Measurements from ENCODE around the gene TMEFF2. TPM values are rescaled to one million over a fixed set of nuclear protein-coding genes. Genes with fewer than 3 reads are reported as not detected.

The TMEFF2 gene
- total and polyA plus RNA-seq, 7 experiments from 2014 or later: not detected

GRCh38 chr2:192186806-192187205, 7.9 kb downstream of the TMEFF2 start:
- CTCF ChIA-PET: no interaction called here
- H3K27ac Mint-ChIP-seq: no peak overlapping the region

GRCh38 chr2:192184349-192184748, 10.4 kb downstream of the TMEFF2 start:
- Mint-ChIP-seq H3K36me3 (no peaks in the 10 kb centered on the region), H3K9me3 (no peaks in the 10 kb centered on the region), H3K27ac (no peak overlapping the region), H3K27me3 (peaks cover 21 to 50% (median 40%) of the 10 kb centered on the region in 5 donors), H3K4me1 (no peaks in the 10 kb centered on the region), H3K4me3 (no peak overlapping the region)
- intact Hi-C loops (cut with micrococcal nuclease): no loop called here
- no peaks in the 10 kb centered on the region for H3K4me1 ChIP-seq (ENCODE audit: control insufficient read depth in 2 of 2, insufficient read depth in 2 of 2, low read length in 2 of 2)
- POLR2A ChIA-PET: no interaction called here
- H3K36me3 ChIP-seq (ENCODE audit: control insufficient read depth in 2 of 3, insufficient read depth in 3 of 3, low read length in 3 of 3): no peaks in the 10 kb centered on the region
- H3K9me3 ChIP-seq (ENCODE audit: control insufficient read depth in 2 of 3, low read length in 3 of 3): no peaks in the 10 kb centered on the region
- ATAC-seq (no peak), DNase-seq (no peak)
- CTCF ChIA-PET: no interaction called here
- H3K27ac ChIP-seq (ENCODE audit: low read depth, low read length): no peak overlapping the region
- H3K4me3 ChIP-seq (ENCODE audit: low read length): no peak overlapping the region
- H3K27me3 ChIP-seq (ENCODE audit: control insufficient read depth in 2 of 2, insufficient read depth in 2 of 2, low read length in 2 of 2): peaks cover 4 to 5% of the 10 kb centered on the region in 2 donors

More at GRCh38 chr2:192186806-192187205, 7.9 kb downstream of the TMEFF2 start:
- H3K36me3 ChIP-seq (ENCODE audit: control insufficient read depth in 2 of 3, insufficient read depth in 3 of 3, low read length in 3 of 3): no peaks in the 10 kb centered on the region
- H3K9me3 ChIP-seq (ENCODE audit: control insufficient read depth in 2 of 3, low read length in 3 of 3): no peaks in the 10 kb centered on the region
- Mint-ChIP-seq H3K36me3 (no peaks in the 10 kb centered on the region), H3K4me1 (no peaks in the 10 kb centered on the region), H3K27me3 (peaks cover 34 to 60% (median 56%) of the 10 kb centered on the region in 5 donors), H3K4me3 (no peak overlapping the region), H3K9me3 (no peaks in the 10 kb centered on the region)
- H3K27me3 ChIP-seq (ENCODE audit: control insufficient read depth in 2 of 2, insufficient read depth in 2 of 2, low read length in 2 of 2): peaks cover 4 to 5% of the 10 kb centered on the region in 2 donors
- H3K27ac ChIP-seq (ENCODE audit: low read depth, low read length): no peak overlapping the region
- POLR2A ChIA-PET: no interaction called here
- no peak for DNase-seq
- intact Hi-C loops (cut with micrococcal nuclease): no loop called here
- no peak for ATAC-seq
- H3K4me3 ChIP-seq (ENCODE audit: low read length): no peak overlapping the region
- H3K4me1 ChIP-seq (ENCODE audit: control insufficient read depth in 2 of 2, insufficient read depth in 2 of 2, low read length in 2 of 2): no peaks in the 10 kb centered on the region

GRCh38 chr2:192183296-192183695, 11.4 kb downstream of the TMEFF2 start:
- H3K36me3 Mint-ChIP-seq: no peaks in the 10 kb centered on the region
- ATAC-seq: no peak
- H3K27ac Mint-ChIP-seq: no peak overlapping the region
- H3K36me3 ChIP-seq (ENCODE audit: control insufficient read depth in 2 of 3, insufficient read depth in 3 of 3, low read length in 3 of 3): no peaks in the 10 kb centered on the region
- H3K4me1 ChIP-seq (ENCODE audit: control insufficient read depth in 2 of 2, insufficient read depth in 2 of 2, low read length in 2 of 2): no peaks in the 10 kb centered on the region
- H3K9me3 ChIP-seq (ENCODE audit: control insufficient read depth in 2 of 3, low read length in 3 of 3): no peaks in the 10 kb centered on the region
- H3K9me3 Mint-ChIP-seq: no peaks in the 10 kb centered on the region
- H3K4me1 Mint-ChIP-seq: no peaks in the 10 kb centered on the region
- intact Hi-C loops (cut with micrococcal nuclease): no loop called here
- POLR2A ChIA-PET: no interaction called here
- H3K27me3 Mint-ChIP-seq: peaks cover 27 to 44% (median 33%) of the 10 kb centered on the region in 5 donors
- DNase-seq: no peak
- H3K27me3 ChIP-seq (ENCODE audit: control insufficient read depth in 2 of 2, insufficient read depth in 2 of 2, low read length in 2 of 2): peaks cover 3% of the 10 kb centered on the region in 2 donors
- H3K27ac ChIP-seq (ENCODE audit: low read depth, low read length): no peak overlapping the region
- no peak overlapping the region for H3K4me3 Mint-ChIP-seq
- CTCF ChIA-PET: no interaction called here
- no peak overlapping the region for H3K4me3 ChIP-seq (ENCODE audit: low read length)

GRCh38 chr2:192166946-192167345, 27.8 kb downstream of the TMEFF2 start:
- H3K4me3 ChIP-seq (ENCODE audit: low read length): no peak overlapping the region
- POLR2A ChIA-PET: no interaction called here
- Mint-ChIP-seq H3K4me1 (peaks cover 1 to 7% (median 6%) of the 10 kb centered on the region in 7 donors), H3K27ac (no peak overlapping the region), H3K36me3 (no peaks in the 10 kb centered on the region), H3K9me3 (no peaks in the 10 kb centered on the region), H3K27me3 (peaks cover 21 to 39% (median 27%) of the 10 kb centered on the region in 5 donors), H3K4me3 (no peak overlapping the region)
- no peak overlapping the region for H3K27ac ChIP-seq (ENCODE audit: low read depth, low read length)
- H3K36me3 ChIP-seq (ENCODE audit: control insufficient read depth in 2 of 3, insufficient read depth in 3 of 3, low read length in 3 of 3): no peaks in the 10 kb centered on the region
- intact Hi-C loops (cut with micrococcal nuclease): no loop called here
- no peak for ATAC-seq
- CTCF ChIA-PET: no interaction called here
- H3K9me3 ChIP-seq (ENCODE audit: control insufficient read depth in 2 of 3, low read length in 3 of 3): no peaks in the 10 kb centered on the region
- H3K4me1 ChIP-seq (ENCODE audit: control insufficient read depth in 2 of 2, insufficient read depth in 2 of 2, low read length in 2 of 2): peaks cover 0 to 4% of the 10 kb centered on the region in 2 donors
- DNase-seq: no peak
- no peaks in the 10 kb centered on the region for H3K27me3 ChIP-seq (ENCODE audit: control insufficient read depth in 2 of 2, insufficient read depth in 2 of 2, low read length in 2 of 2)

- DNase-seq: no peak
- H3K27me3 ChIP-seq (ENCODE audit: control insufficient read depth in 2 of 2, insufficient read depth in 2 of 2, low read length in 2 of 2): no peaks in the 10 kb centered on the region
- Mint-ChIP-seq H3K36me3 (no peaks in the 10 kb centered on the region), H3K4me3 (no peak overlapping the region), H3K9me3 (no peaks in the 10 kb centered on the region), H3K27ac (no peak overlapping the region), H3K27me3 (peaks cover 12 to 31% (median 20%) of the 10 kb centered on the region in 5 donors), H3K4me1 (peaks cover 8 to 18% (median 13%) of the 10 kb centered on the region in 7 donors)
- no peak overlapping the region for H3K27ac ChIP-seq (ENCODE audit: low read depth, low read length)
- intact Hi-C loops (cut with micrococcal nuclease): no loop called here
- no peak for ATAC-seq
- ChIA-PET POLR2A (no interaction called here), CTCF (interaction anchor here (0.5 kb wide), 1 partner anchor 689 kb away, joined by 3 read pairs; no protein-coding TSS in a partner anchor)
- no peaks in the 10 kb centered on the region for H3K36me3 ChIP-seq (ENCODE audit: control insufficient read depth in 2 of 3, insufficient read depth in 3 of 3, low read length in 3 of 3)
- H3K4me3 ChIP-seq (ENCODE audit: low read length): no peak overlapping the region
- no peaks in the 10 kb centered on the region for H3K9me3 ChIP-seq (ENCODE audit: control insufficient read depth in 2 of 3, low read length in 3 of 3)
- H3K4me1 ChIP-seq (ENCODE audit: control insufficient read depth in 2 of 2, insufficient read depth in 2 of 2, low read length in 2 of 2): peaks cover 0 to 9% of the 10 kb centered on the region in 2 donors
Measured at GRCh38 chr2:192165842-192166241, 28.9 kb downstream of the TMEFF2 start.

GRCh38 chr2:192162392-192163042, 32.2 kb downstream of the TMEFF2 start:
- H3K4me1 Mint-ChIP-seq: peaks cover 8 to 22% (median 13%) of the 10 kb centered on the region in 7 donors
- intact Hi-C loops (cut with micrococcal nuclease): loop anchor here (1.0 to 5.0 kb wide), 9 partner anchors 350 to 1110 kb away; no protein-coding TSS in a partner anchor
- ChIA-PET POLR2A (interaction anchor here (0.6 kb wide), 1 partner anchor 597 kb away, joined by 4 read pairs; no protein-coding TSS in a partner anchor), CTCF (interaction anchor here (0.6 to 2.6 kb wide), 38 partner anchors 9 to 1000 kb away, joined by 3 to 76 read pairs (median 4); no protein-coding TSS in a partner anchor)
- H3K27me3 Mint-ChIP-seq: peaks cover 8 to 18% (median 12%) of the 10 kb centered on the region in 5 donors
- Histone ChIP-seq H3K9me3 (ENCODE audit: control insufficient read depth in 2 of 3, low read length in 3 of 3) (no peaks in the 10 kb centered on the region), H3K4me1 (ENCODE audit: control insufficient read depth in 2 of 2, insufficient read depth in 2 of 2, low read length in 2 of 2) (peaks cover 0 to 9% of the 10 kb centered on the region in 2 donors), H3K4me3 (ENCODE audit: low read length) (no peak overlapping the region), H3K27ac (ENCODE audit: low read depth, low read length) (no peak overlapping the region), H3K27me3 (ENCODE audit: control insufficient read depth in 2 of 2, insufficient read depth in 2 of 2, low read length in 2 of 2) (no peaks in the 10 kb centered on the region), H3K36me3 (ENCODE audit: control insufficient read depth in 2 of 3, insufficient read depth in 3 of 3, low read length in 3 of 3) (no peaks in the 10 kb centered on the region)
- no peaks in the 10 kb centered on the region for H3K9me3 Mint-ChIP-seq
- peak; percentile 7 to 70 (median 57) for DNase-seq
- H3K27ac Mint-ChIP-seq: no peak overlapping the region
- H3K36me3 Mint-ChIP-seq: no peaks in the 10 kb centered on the region
- peak overlapping the region in 7 of 10 donors; percentile 31 to 56 (median 44) for H3K4me3 Mint-ChIP-seq
- ATAC-seq: peak; percentile 82

All from naive thymus-derived CD4-positive, alpha-beta T cell (primary cell).